Measurements from ENCODE around the gene HSD17B2.

HSD17B2 gene

DNA sequence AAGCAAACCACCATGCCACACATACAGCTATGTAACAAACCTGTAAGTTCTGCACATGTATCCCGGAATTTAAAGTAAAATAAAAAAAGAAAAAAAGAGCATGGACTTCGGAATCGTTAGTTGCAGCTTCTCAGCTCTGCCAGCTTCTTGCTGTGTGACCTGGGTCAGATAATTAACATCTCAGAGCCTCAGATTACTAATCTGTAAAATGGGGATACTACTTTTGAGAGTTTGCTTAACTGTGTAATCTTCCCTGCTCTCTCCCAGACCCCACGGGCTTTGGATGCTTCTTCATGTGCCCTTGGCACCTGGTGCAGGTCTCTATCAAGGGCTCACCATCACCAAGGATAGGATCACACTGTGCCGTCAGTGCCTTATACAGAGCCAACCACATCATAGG lies 16.6 kb downstream of the HSD17B2 start:
- no peaks in the 10 kb centered on the region for H4K20me1 ChIP-seq (ENCODE audit: insufficient read depth, low read length, poor library complexity, severe bottlenecking)
- H3K36me3 ChIP-seq (ENCODE audit: insufficient read depth, low read length): no peaks in the 10 kb centered on the region
- H3K4me1 ChIP-seq (ENCODE audit: insufficient read depth, low read length, poor library complexity, severe bottlenecking): no peaks in the 10 kb centered on the region
- H3K9me2 ChIP-seq (replicated peaks; ENCODE audit: low read depth, low read length): no peaks in the 10 kb centered on the region
- TF ChIP-seq, protein P1, sequence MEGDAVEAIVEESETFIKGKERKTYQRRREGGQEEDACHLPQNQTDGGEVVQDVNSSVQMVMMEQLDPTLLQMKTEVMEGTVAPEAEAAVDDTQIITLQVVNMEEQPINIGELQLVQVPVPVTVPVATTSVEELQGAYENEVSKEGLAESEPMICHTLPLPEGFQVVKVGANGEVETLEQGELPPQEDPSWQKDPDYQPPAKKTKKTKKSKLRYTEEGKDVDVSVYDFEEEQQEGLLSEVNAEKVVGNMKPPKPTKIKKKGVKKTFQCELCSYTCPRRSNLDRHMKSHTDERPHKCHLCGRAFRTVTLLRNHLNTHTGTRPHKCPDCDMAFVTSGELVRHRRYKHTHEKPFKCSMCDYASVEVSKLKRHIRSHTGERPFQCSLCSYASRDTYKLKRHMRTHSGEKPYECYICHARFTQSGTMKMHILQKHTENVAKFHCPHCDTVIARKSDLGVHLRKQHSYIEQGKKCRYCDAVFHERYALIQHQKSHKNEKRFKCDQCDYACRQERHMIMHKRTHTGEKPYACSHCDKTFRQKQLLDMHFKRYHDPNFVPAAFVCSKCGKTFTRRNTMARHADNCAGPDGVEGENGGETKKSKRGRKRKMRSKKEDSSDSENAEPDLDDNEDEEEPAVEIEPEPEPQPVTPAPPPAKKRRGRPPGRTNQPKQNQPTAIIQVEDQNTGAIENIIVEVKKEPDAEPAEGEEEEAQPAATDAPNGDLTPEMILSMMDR (conservative IDR thresholded peaks at IDR 0.05; ENCODE audit: low read length): no peak
- no peak for TF ChIP-seq EZH2phosphoT487 (IDR thresholded peaks at IDR 0.05; ENCODE audit: borderline replicate concordance)
- no peaks in the 10 kb centered on the region for H3K27me3 ChIP-seq (ENCODE audit: insufficient read depth, low read length, poor library complexity, severe bottlenecking)
- no peaks in the 10 kb centered on the region for H3F3A ChIP-seq (ENCODE audit: low read depth)
- H3K9me3 ChIP-seq (ENCODE audit: insufficient read depth, low read depth, low read length): no peaks in the 10 kb centered on the region
- no peak overlapping the region for H3K4me2 ChIP-seq (ENCODE audit: low read depth, low read length, poor library complexity, severe bottlenecking)
- H3K4me3 ChIP-seq (ENCODE audit: low read length, poor library complexity, severe bottlenecking): no peak overlapping the region
- no peak overlapping the region for H2AFZ ChIP-seq (ENCODE audit: low read length)
- no peaks in the 10 kb centered on the region for H3K79me2 ChIP-seq (ENCODE audit: insufficient read depth, low read length)
- no peak overlapping the region for H3K9ac ChIP-seq (ENCODE audit: low read depth, low read length, poor library complexity, severe bottlenecking)

GRCh38 chr16:82055117-82055516 lies 20.1 kb downstream of the HSD17B2 start:
- Histone ChIP-seq H3K36me3 (ENCODE audit: insufficient read depth, low read length) (no peaks in the 10 kb centered on the region), H3K9me2 (replicated peaks; ENCODE audit: low read depth, low read length) (no peaks in the 10 kb centered on the region), H2AFZ (ENCODE audit: low read length) (no peak overlapping the region), H3K79me2 (ENCODE audit: insufficient read depth, low read length) (no peaks in the 10 kb centered on the region), H3K9ac (ENCODE audit: low read depth, low read length, poor library complexity, severe bottlenecking) (no peak overlapping the region), H3K27me3 (ENCODE audit: insufficient read depth, low read length, poor library complexity, severe bottlenecking) (no peaks in the 10 kb centered on the region), H3K4me3 (ENCODE audit: low read length, poor library complexity, severe bottlenecking) (no peak overlapping the region), H3F3A (ENCODE audit: low read depth) (no peaks in the 10 kb centered on the region), H3K9me3 (ENCODE audit: insufficient read depth, low read depth, low read length) (no peaks in the 10 kb centered on the region), H3K4me2 (ENCODE audit: low read depth, low read length, poor library complexity, severe bottlenecking) (no peak overlapping the region), H3K4me1 (ENCODE audit: insufficient read depth, low read length, poor library complexity, severe bottlenecking) (no peaks in the 10 kb centered on the region), H4K20me1 (ENCODE audit: insufficient read depth, low read length, poor library complexity, severe bottlenecking) (no peaks in the 10 kb centered on the region)
- TF ChIP-seq EZH2phosphoT487 (IDR thresholded peaks at IDR 0.05; ENCODE audit: borderline replicate concordance): no peak
- TF ChIP-seq, protein P1 (conservative IDR thresholded peaks at IDR 0.05; ENCODE audit: low read length): no peak

- Histone ChIP-seq H2AFZ (ENCODE audit: low read length) (no peak overlapping the region), H3K4me3 (ENCODE audit: low read length, poor library complexity, severe bottlenecking) (no peak overlapping the region), H3K27me3 (ENCODE audit: insufficient read depth, low read length, poor library complexity, severe bottlenecking) (no peaks in the 10 kb centered on the region), H3F3A (ENCODE audit: low read depth) (no peaks in the 10 kb centered on the region), H3K79me2 (ENCODE audit: insufficient read depth, low read length) (no peaks in the 10 kb centered on the region), H3K4me2 (ENCODE audit: low read depth, low read length, poor library complexity, severe bottlenecking) (no peak overlapping the region), H4K20me1 (ENCODE audit: insufficient read depth, low read length, poor library complexity, severe bottlenecking) (no peaks in the 10 kb centered on the region), H3K9me2 (replicated peaks; ENCODE audit: low read depth, low read length) (no peaks in the 10 kb centered on the region), H3K9ac (ENCODE audit: low read depth, low read length, poor library complexity, severe bottlenecking) (no peak overlapping the region), H3K9me3 (ENCODE audit: insufficient read depth, low read depth, low read length) (no peaks in the 10 kb centered on the region), H3K4me1 (ENCODE audit: insufficient read depth, low read length, poor library complexity, severe bottlenecking) (no peaks in the 10 kb centered on the region), H3K36me3 (ENCODE audit: insufficient read depth, low read length) (no peaks in the 10 kb centered on the region)
- TF ChIP-seq EZH2phosphoT487 (IDR thresholded peaks at IDR 0.05; ENCODE audit: borderline replicate concordance): no peak
- TF ChIP-seq, protein P1 (conservative IDR thresholded peaks at IDR 0.05; ENCODE audit: low read length): no peak
These were observed 20.9 kb downstream of the HSD17B2 start for GRCh38 chr16:82055728-82056549.

All from Loucy (cell line).